GM19238 (cell line): ENCODE results near the gene SPTB.

Experiments
- DNase-seq: peaks from one replicate; pipeline ENCODE4 v3.0.0; 2011; ENCODE audit warnings: low spot score; ENCODE audit not compliant: insufficient read length

Gene SPTB

DNA sequence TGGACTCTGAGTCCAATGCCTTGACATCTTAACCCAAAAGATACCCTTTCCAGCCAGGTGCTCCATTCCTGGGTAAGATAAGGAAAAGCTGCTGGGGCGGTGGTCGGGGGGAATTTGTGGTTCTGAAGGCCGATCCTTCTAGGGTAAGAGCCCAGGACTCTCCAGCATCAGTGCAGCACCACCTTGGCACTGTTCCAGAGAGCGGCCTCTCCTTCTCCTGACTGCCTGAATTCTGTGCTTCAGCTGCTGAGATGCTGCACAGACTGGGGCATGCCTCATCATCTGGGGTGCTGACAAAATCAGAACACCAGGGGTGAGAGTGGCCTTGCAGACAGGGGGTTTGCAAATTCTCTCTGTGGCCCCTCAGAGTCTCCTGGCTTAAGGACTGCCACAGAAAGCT is 87.5 kb downstream of the SPTB start:
- DNase-seq = no peak

DNA sequence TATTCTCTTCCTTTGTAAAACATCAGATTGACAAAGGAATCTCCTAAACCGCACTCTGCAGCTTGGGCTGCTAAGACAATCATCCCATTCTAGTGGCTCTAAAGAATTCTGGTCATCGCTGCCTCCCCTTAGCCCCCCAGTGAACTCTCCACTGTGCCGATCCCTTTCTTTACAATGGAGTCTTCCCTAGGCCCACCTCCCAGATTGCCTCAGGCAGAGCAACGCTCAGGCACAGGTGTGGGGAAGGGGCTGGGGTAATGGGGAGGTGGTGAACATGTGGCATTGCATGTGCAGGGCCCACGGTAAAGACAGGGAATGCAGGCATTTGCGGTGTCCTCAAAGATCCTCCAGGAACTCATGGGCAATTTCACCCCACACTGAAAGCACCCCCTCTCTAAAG is 89.2 kb downstream of the SPTB start:
- no peak for DNase-seq

- DNase-seq = no peak
These were observed 90.0 kb downstream of the SPTB start for GRCh38 chr14:64789696-64790095.

GRCh38 chr14:64788706-64789105 is 91.0 kb downstream of the SPTB start:
- no peak for DNase-seq

DNA sequence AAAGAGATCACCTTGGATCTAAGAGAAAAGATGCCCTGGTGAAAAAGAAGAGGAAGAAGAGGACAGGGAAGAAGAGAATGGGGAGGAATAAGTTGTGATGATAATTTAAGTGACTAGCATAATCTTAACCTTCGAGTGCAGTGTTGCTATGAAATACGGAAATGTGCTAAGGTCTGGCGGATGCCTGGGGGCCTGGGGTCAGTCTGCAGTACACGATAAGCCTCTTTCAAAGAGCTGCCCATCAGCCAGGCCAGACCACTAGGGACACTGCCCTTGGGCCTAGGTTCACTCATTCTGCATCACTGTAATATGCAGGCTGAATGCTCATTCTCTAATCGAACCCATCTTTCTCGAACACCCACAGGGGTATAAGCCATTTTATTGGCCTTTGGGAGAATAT is 92.1 kb downstream of the SPTB start:
- no peak for DNase-seq

DNA sequence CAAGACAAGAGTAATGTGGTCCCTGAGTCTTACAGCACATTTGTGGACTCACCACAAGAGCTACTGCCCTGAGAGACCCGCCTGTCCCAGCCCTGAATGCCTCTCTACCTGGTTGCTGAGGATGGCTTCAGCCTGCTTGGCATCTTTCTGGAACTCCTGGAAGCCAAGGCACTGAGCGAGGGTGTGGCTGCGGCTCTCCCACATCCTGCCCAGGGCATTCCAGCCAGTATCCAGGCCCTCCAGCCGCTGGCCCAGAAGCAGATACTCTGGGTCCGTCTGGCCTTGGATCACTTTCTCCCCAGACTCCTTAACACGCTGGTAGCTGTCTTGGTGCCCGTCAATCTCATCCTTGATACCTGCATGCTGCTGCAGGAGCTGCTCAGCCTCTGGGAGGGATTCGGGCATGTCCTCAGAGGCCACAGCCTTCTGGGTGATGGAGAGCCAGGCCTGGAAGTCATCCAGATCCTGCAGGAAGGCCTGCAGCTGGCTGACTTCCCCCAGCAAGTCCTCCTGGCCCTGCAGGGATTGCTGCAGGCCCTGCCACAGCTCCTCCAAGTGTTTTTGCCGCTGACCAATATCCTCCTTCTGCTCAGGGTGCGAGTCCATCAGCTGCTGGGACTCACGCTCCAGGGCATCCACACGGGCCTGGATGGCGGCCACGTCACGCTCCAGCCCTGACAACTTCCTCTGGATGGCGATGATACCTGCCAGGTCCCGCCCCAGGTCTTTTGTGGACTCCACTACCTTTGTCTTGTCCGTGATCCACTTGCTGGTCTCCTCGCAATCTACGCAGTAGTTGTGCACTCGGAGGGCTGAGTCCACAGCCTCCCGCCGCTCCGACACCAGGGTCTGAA is 93.2 kb downstream of the SPTB start:
- DNase-seq = no peak

DNA sequence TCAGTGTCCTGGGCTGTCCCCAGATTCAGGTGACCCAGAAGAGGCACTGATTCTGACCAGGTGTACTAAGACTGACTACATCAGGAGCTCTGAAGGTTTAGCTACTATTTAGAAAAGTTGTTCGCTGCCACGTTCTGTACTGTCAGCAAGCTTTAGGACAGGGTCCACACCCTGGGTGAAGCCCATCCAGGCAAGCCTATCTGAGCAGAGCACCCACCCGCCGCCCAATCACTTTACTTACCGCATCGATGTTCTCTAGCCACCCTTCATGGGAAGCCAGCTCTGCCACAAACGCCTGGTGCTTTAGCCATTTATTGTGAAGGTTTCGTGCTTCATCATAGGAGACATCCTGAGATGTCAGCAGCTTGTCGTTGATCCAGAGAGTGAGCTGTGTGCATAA is 95.7 kb downstream of the SPTB start:
- DNase-seq = no peak

DNA sequence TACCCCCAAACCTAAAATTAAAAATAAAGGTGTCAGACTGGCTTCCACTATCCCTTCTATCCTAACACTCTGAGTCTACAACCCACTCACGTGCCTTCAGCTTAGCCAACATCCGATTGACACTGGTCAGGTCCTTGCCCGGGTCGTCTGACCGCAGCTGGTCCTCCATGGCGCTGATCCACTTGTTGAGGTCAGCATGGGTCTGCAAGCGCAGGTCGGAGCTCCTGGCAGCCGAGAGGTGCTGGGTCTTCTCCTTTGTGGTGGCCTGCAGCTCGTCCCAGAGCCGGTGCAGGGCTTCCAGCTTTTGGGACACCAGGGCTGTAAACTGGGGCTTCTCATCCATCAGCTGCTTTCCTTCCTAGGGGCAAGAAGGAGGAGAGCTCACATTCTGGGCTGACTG is 97.5 kb downstream of the SPTB start:
- no peak for DNase-seq

- DNase-seq = no peak
These were observed 100.2 kb downstream of the SPTB start for GRCh38 chr14:64779472-64779871.

- DNase-seq = no peak
These were observed 101.5 kb downstream of the SPTB start for GRCh38 chr14:64778104-64778754.

DNA sequence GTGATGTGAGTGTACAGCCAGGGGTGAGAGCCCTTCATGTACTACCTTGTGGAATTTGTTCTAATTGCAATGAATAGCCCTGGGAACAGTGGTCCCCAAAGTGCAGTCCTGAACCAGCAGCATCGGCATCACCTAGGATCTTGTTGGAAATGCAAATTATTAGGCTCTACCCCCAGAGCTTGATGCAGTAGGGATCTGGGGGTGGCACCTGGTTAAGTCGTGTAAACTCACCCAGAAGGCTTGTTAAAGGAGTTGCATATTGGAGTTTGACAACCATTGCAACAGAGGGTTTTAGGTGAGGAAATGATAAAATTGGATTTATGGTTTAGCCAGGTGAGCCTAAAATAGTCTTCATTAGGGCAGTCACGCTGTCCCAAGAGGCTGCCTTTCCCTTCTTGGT is 102.2 kb downstream of the SPTB start:
- DNase-seq = no peak

DNA sequence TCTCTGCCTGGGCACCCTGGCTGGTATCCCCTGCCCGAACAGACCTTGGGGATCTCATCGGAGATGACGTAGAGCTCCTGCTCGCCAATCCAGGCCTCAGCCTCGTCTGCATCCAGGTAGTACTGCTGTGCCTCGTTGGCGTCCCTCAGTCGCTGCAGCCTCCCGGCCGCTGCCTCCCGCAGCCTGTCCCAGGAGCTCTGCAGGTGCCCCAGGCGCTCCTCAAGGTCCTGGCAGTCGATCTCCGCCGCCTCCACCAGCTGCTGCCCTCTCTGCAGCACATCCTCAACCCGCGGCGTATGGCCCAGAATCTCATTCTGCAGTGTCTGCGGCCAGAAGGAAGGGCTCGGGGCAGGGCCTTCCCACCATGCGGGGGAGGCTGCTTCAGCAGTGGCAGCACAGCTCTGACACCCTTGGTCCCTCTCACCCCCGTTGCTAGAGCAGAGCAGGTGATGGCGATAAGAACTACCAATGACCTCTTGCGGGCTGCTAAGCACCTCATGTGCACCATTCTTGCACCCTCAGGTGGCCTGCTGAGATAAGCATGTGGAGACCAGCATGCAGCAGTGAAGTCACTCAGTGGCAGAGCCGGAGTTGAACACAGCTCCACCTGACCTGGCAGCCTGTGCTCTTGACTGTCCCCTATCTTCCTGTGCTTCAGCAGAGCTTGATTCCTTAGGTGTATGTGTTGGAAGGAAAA is 104.5 kb downstream of the SPTB start:
- no peak for DNase-seq

DNA sequence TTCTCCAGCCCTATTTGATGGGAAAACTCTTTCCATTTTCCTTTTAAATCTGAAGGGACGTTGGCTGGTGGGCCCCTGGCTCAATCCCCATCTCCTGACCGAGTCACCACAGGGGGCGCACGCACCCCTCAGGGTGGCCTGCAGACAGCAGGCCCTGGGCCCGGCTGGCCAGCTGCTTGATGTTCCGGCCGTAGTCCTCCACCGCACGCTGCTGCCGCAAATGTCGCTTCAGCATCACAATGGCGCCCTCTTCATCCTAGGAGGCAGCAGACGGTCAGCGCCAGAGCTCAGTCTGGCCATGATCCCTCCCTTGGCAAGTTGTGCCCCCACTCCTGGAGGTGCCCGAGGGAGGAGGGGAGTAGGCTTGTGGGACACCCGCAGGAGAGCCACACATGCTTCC is 105.4 kb downstream of the SPTB start:
- DNase-seq = no peak

- no peak for DNase-seq
These were observed 106.1 kb downstream of the SPTB start for GRCh38 chr14:64773577-64773976.

DNA sequence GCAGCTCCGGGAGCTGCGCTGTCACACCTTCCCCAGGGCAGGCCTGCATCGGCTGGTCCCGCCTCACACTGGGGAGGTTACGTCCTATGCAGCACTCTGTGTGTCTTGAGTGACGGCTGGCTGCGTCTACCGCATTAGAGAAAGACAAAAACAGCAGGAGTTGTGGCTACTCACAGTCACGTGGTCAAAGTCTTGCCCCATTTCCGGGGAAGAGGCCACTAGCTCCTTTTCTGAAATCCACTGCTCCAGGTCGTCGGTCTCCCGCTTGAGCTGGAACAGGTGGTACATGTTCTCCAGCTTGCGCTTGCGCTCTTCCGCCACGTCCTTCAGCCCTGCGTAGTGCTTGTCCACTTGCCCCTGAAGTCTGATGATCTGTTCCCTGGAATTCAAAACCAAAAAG is 106.7 kb downstream of the SPTB start:
- DNase-seq = no peak

- no peak for DNase-seq
These were observed 107.2 kb downstream of the SPTB start for GRCh38 chr14:64772397-64772950.

- DNase-seq = no peak
These were observed 108.5 kb downstream of the SPTB start for GRCh38 chr14:64771161-64771560.

- no peak for DNase-seq
These were observed 109.0 kb downstream of the SPTB start for GRCh38 chr14:64770751-64771150.

DNA sequence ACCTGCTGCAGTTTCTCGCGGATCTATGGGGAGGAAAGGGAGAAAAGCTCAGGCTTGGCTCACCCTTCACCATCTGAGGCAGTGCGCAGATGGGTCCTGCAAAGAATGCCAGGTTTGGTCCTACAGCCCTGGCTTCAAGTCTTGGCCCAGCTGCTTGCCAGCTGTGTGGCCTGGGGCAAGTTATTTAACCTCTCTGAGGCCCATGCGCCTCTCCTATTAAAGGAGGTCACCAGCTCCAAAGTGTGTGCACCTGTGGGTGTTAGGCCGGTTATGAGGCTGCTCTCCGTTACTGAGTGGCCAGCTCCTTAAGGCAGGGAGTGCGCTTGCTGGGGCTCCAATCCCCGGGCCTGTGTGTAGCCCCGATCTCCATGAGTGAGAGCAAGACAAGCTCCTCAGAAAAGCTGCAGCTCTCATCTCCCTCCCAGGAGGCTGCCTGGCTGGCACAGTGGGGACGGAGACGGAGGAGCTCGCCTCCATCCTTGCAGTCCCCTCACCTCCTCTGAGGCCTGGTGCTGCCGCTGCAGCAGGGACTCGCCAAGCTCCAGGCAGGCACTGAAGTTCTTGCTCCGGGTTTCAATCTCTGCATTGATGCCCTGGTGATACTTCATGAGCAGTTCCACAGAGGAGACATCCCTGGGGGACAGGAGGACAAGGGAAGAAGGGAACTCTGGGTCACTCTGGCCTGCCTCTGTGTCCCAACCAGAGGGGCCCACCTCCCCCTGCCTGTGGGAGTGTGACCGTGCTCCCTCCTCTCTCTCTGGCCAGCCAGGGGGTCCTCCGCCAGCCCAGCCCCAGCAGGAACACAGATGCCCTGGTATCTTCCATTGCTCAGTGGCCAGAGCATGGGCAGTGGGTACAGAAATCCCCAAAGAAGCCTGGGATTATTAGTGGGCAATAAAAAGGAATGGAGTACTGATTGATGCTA is 110.3 kb downstream of the SPTB start:
- no peak for DNase-seq

DNA sequence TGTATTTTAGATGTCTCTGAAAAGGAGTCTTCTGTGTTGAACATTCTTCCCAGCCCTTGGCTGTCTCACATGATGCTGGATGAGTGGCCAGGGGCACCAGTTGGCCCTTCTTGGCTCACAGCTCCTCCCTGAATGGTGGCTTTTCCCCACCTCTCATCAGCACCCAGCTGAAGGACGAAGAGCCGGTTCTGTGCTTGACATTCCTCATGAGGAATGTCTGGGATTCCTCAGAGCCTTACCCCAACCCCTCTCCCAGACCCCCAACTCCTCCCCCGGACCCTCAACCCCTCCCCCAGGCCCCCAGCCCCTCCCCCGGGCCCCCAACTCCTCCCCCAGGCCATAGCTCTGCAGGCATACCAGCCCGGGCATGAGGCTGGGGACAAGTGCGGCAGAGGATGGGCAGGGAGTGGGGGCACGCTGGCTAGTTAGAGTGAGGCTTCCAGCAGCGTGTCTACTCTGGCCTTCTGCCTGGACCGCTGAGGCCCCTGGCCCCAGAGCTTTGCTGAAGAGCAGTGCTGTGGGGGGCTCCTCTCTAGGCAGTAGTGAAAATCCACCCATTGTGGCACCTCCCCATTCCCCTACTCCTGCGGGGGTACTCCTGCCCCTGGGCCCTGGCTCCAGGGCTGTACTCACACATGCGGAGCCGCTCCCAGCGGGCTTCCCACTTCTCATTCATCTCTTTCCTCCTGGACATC is 111.2 kb downstream of the SPTB start:
- no peak for DNase-seq
